HG02759 (cell line): ENCODE data around the gene RHEX.

Experiments
- ATAC-seq: cut with Tn5 transposase; IDR thresholded peaks from one replicate; pipeline ENCODE4 v1.9.1; 2021; ENCODE audit warnings: mild to moderate bottlenecking, moderate library complexity; ENCODE audit not compliant: unreplicated experiment

RHEX gene

DNA sequence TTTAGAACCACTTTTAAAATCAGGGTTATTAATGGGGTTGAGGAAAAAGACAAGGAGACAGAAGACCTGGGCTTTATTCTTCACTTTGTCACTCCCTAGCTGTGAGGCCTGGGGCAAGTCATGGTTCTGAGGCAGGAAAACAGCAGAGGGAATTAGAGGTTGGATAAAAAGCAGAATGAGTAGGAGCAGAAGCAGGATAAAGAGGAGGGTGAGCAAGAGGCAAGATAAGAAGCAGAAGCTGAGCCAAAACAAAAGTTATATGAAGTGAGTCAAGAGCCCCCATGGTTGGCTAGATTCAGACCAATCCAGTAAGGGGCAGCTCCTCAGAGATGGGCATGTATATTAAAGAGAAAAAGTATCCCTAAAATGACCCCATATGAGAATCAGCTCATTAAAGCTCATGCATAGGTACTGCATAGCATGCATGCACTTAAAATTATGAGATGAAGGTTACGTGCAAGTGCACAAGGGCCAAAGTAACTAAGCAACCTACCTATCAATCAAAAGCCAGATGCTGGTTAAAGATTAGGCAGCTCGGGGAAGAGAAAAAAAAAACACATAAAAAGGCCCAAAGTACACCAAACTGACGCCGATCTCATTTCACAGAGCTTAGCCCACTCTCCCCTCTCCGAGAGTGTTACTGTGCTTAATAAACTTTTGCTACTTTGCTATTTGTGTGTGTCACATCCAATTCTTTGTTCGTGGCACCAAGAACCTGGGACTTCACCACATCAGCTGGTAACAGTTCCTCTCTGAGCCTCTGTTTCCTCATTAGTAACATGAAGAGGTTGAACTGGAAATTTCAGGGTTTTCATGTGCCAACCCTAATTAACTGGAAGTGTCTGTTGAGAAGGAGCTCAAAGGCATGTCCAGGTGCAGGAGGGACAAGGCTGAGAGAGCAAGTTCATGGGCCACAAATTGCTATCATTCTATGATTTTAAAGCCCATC lies 62.0 kb downstream of the RHEX start:
- no peak for ATAC-seq

DNA sequence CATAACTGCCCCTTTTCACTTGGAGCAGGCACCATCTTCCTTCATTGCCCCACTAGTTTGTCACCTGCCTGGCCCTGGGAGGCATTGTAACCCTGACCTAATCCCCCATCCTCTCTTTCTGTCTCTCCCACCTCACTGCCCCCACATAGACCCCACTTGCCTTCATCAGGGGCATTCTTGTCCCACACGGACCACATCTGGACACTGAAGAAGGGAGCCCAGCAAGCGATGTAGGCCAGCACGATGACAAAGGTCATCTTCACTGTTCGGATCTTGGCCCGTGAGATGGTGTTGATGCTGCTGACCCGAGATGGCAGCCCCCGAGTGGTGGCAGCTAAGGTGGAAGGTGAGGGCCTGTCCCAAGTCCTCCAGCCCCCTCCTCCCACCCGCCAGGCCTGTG lies 62.8 kb downstream of the RHEX start:
- ATAC-seq: no peak

DNA sequence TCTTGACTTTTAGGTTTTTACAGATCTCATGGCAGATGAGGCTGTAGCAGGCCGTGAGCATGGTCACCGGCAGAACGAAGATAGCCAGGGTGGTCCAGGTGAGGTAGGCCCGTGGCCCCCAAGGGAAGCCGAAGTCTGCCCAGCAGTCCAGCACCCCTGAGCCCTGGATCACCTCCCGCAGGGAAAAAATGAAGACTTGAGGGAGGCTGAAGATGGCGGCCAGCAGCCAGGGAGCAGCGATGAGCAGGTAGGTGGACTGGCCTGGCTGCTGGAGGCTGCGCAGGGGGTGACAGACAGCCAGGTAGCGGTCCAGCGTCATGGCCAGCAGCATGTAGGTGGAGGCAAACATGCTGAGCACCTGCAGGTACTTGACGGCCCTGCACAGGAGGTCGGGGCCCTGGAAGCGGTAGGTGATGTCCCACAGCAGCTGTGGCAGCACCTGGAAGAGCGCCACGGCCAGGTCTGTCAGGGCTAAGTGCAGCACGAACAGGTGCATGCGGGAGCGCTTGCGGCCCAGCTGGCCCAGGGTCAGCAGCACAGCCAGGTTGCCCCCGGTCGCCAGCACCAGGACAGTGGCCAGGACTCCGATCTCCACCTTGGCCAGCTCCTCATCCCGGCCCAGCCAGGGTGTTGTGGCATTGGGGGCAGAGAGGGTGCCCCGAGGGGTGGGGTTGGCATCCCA lies 63.4 kb downstream of the RHEX start:
- ATAC-seq: no peak

GRCh38 chr1:206116873-206117150 lies 63.8 kb downstream of the RHEX start:
- ATAC-seq: no peak

- no peak for ATAC-seq
These were observed 64.4 kb downstream of the RHEX start, which contains the start of gene AVPR1B for GRCh38 chr1:206117151-206117948. Gene AVPR1B (minus strand): TSS chr1:206117388. CDS start chr1:206116890, 498 bp downstream.

GRCh38 chr1:206120406-206120805 lies 67.4 kb downstream of the RHEX start:
- no peak for ATAC-seq

DNA sequence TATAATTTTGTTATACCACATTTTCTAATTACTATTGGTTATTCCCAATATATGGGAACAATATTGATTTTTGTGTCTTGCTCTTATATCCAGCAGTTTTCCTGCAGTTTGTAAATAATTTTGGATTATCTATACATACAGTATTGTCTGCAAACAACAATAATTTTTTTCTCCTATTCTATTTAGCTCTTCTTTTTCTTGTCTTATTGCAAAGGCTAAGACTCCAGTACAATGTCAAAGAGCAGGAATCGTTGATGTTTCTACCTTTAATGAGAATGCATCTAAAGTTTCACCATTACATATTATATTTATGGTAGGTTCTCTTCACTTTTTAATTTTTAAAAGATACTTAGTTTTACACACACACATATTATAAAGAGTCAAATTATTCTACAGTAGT lies 68.3 kb downstream of the RHEX start:
- ATAC-seq: no peak

DNA sequence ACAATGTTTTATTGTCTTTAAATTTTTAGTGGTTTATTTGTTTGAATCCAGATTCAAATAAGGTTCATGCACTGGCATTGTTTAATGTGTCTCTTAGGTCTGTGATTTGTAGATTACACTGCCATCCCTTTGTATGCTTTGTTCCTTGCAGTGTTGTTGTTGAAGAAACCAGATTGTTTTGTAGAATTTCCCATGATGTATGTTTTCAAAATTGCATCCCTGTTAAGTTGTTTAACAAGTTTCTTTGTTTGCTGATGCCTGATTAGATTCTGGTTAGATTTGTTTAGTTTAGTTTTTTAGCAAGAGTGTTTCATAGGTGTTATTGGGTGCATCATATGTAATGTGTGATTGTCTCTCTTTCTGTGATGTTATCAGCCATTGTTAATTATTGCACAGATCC lies 69.7 kb downstream of the RHEX start:
- ATAC-seq: no peak

DNA sequence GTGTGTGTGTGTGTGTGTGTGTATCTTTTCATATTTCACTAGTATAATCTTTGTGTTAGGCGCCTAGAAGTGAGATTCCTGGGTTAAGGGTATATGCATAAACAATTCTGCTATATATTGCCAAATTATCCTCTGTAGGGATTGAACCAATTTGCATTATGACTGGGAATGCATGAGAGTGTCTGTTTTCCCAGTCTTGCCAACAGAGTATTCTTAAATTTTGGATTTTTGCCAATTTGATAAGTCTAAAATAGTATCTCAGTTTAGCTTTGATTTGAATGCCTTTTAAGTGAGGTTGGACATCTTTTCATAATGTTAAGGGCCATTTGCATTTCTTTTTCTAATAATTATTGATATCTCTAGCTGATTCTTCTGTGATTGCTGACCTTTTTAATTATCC lies 72.4 kb downstream of the RHEX start:
- no peak for ATAC-seq

GRCh38 chr1:206127336-206127735 lies 74.4 kb downstream of the RHEX start:
- no peak for ATAC-seq

- ATAC-seq: no peak
These were observed 75.2 kb downstream of the RHEX start for GRCh38 chr1:206128196-206128595.

GRCh38 chr1:206131037-206131436 lies 78.1 kb downstream of the RHEX start:
- ATAC-seq: no peak

- ATAC-seq: no peak
These were observed 80.9 kb downstream of the RHEX start for GRCh38 chr1:206133751-206134415.

GRCh38 chr1:206135248-206135647 lies 82.3 kb downstream of the RHEX start:
- no peak for ATAC-seq

DNA sequence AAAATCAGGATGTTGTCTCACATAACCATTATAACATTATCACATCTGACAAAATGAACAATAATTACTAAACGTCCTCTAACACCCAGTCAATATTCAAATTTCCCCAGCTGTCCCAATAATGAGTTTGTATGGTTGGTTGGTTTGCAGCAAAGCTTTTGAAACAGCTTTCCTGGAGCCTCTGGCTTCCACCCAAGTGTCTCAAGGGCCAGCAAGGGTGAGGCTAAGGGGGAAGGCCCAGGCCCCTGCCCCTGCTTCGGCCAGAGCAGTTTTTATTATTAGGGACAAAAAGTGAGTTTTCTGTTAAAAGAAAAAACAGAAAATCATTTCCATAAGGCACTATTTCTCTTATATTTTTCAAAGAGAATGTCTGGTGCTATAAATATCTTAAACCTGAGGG lies 83.3 kb downstream of the RHEX start:
- ATAC-seq: no peak

- no peak for ATAC-seq
These were observed 89.0 kb downstream of the RHEX start for GRCh38 chr1:206142011-206142410.

GRCh38 chr1:206142770-206143169 lies 89.8 kb downstream of the RHEX start:
- no peak for ATAC-seq

GRCh38 chr1:206143537-206144172 lies 90.7 kb downstream of the RHEX start:
- ATAC-seq: no peak

GRCh38 chr1:206144605-206145004 lies 91.6 kb downstream of the RHEX start:
- no peak for ATAC-seq

GRCh38 chr1:206145771-206146290 lies 92.9 kb downstream of the RHEX start:
- ATAC-seq: no peak
